NCI-H187 (cell line): Measurements from ENCODE around the gene NRXN3.
A peak's percentile ranks its signal among the peaks of the same experiment; 100 is the strongest.

ENCODE experiments used
- DNase-seq, 2 experiments: peaks; one replicate each; lab custom pipeline; 2025; lab: John Stamatoyannopoulos, UW

NRXN3 gene

GRCh38 chr14:78242086-78242485 lies 71.9 kb downstream of the NRXN3 start:
- no peak for DNase-seq

- DNase-seq = no peak
These were observed 73.0 kb downstream of the NRXN3 start for GRCh38 chr14:78243187-78243586.

GRCh38 chr14:78245238-78245637 lies 75.1 kb downstream of the NRXN3 start:
- peak; percentile 35 to 48 for DNase-seq

GRCh38 chr14:78248501-78249090 lies 78.4 kb downstream of the NRXN3 start:
- no peak for DNase-seq

- DNase-seq = no peak
These were observed 81.1 kb downstream of the NRXN3 start for GRCh38 chr14:78251308-78251707.

GRCh38 chr14:78253986-78254385 lies 83.8 kb downstream of the NRXN3 start:
- no peak for DNase-seq

- DNase-seq = peak; percentile 78 to 92
These were observed 84.8 kb downstream of the NRXN3 start for GRCh38 chr14:78254911-78255461.

GRCh38 chr14:78259831-78260230 lies 89.7 kb downstream of the NRXN3 start:
- DNase-seq = no peak

GRCh38 chr14:78278464-78279250 lies 108.5 kb downstream of the NRXN3 start:
- DNase-seq = peak; percentile 66 to 76

- DNase-seq = peak; percentile 43 to 66
These were observed 112.3 kb downstream of the NRXN3 start for GRCh38 chr14:78282437-78282836.

GRCh38 chr14:78286210-78286609 lies 116.0 kb downstream of the NRXN3 start:
- no peak for DNase-seq

- DNase-seq = no peak
These were observed 121.8 kb downstream of the NRXN3 start for GRCh38 chr14:78292003-78292402.

- no peak for DNase-seq
These were observed 127.7 kb downstream of the NRXN3 start for GRCh38 chr14:78297858-78298257.

- DNase-seq = no peak
These were observed 128.1 kb downstream of the NRXN3 start for GRCh38 chr14:78298298-78298697.

GRCh38 chr14:78302841-78303240 lies 132.7 kb downstream of the NRXN3 start:
- no peak for DNase-seq

- no peak for DNase-seq
These were observed 137.5 kb downstream of the NRXN3 start for GRCh38 chr14:78307671-78308070.

- no peak for DNase-seq
These were observed 137.9 kb downstream of the NRXN3 start for GRCh38 chr14:78308079-78308478.

GRCh38 chr14:78310272-78310671 lies 140.1 kb downstream of the NRXN3 start:
- no peak for DNase-seq

- DNase-seq = no peak
These were observed 143.3 kb downstream of the NRXN3 start for GRCh38 chr14:78313499-78313898.

- DNase-seq = no peak
These were observed 144.3 kb downstream of the NRXN3 start for GRCh38 chr14:78314484-78314883.

GRCh38 chr14:78316052-78316451 lies 145.9 kb downstream of the NRXN3 start:
- no peak for DNase-seq

GRCh38 chr14:78316786-78317185 lies 146.6 kb downstream of the NRXN3 start:
- no peak for DNase-seq

GRCh38 chr14:78319406-78319805 lies 149.2 kb downstream of the NRXN3 start:
- no peak for DNase-seq
